HepG2 (cell line): ENCODE results near the gene SLC25A36. TPM values are rescaled to one million over a fixed set of nuclear protein-coding genes. Genes with fewer than 3 reads are reported as not detected.

Experiments
- EZH2 ChIP-seq: conservative IDR thresholded peaks from 2 replicates; pipeline ENCODE4 v1.6.1; 2012; ENCODE audit warnings: mild to moderate bottlenecking, low read depth, low read length, moderate library complexity
- PITX1 ChIP-seq: sonication (generic); formaldehyde crosslinking; IDR thresholded peaks from 2 replicates; pipeline ENCODE4 v1.5.1; 2020; ENCODE audit warnings: mild to moderate bottlenecking, missing genetic modification reagents
- POGZ ChIP-seq: sonication (generic); formaldehyde crosslinking; IDR thresholded peaks from 2 replicates; pipeline ENCODE4 v1.4.0; 2020; ENCODE audit warnings: mild to moderate bottlenecking, missing genetic modification reagents
- SMARCC2 ChIP-seq: fragments of 450-650 bp; IDR thresholded peaks from 2 replicates; pipeline ENCODE4 v1.6.1; 2017; ENCODE audit warnings: antibody characterized with exemption, mild to moderate bottlenecking
- SNRNP70 ChIP-seq: fragments of 200-400 bp; formaldehyde crosslinking; IDR thresholded peaks from 2 replicates; pipeline ENCODE4 v1.6.1; 2017; ENCODE audit warnings: mild to moderate bottlenecking, low read depth, low read length, moderate library complexity
- SP5 ChIP-seq: IDR thresholded peaks from 2 replicates; pipeline ENCODE4 v1.6.1; 2016; ENCODE audit warnings: low read depth, borderline replicate concordance
- SSRP1 ChIP-seq: IDR thresholded peaks from 2 replicates; pipeline ENCODE4 v1.6.1; 2016; ENCODE audit warnings: control low read depth
- TFDP2 ChIP-seq: sonication (generic); formaldehyde crosslinking; IDR thresholded peaks from 2 replicates; pipeline ENCODE4 v1.4.0; 2020; ENCODE audit warnings: missing genetic modification reagents
- TOPORS ChIP-seq: sonication (generic); formaldehyde crosslinking; IDR thresholded peaks from 2 replicates; pipeline ENCODE4 v1.8.0; 2023; ENCODE audit warnings: mild to moderate bottlenecking, missing genetic modification reagents
- USF2 ChIP-seq, 2 experiments: sonication (generic) in 1 of 2; formaldehyde crosslinking in 1 of 2; IDR thresholded peaks; 2 replicates each; pipeline versions ENCODE4 v1.5.1 to v1.6.1; 2011 to 2020; ENCODE audit warnings: borderline replicate concordance in 1 of 2, low read depth in 1 of 2, low read length in 1 of 2, mild to moderate bottlenecking in 1 of 2, missing genetic modification reagents in 1 of 2, moderate library complexity in 1 of 2
- YEATS2 ChIP-seq: sonication (generic); formaldehyde crosslinking; IDR thresholded peaks from 2 replicates; pipeline ENCODE4 v1.4.0; 2020; ENCODE audit warnings: missing genetic modification reagents, borderline replicate concordance
- ZBTB25 ChIP-seq: IDR thresholded peaks from 2 replicates; pipeline ENCODE4 v1.6.1; 2018; ENCODE audit warnings: missing genetic modification reagents
- ZFP36L1 ChIP-seq: sonication (generic); formaldehyde crosslinking; IDR thresholded peaks from 2 replicates; pipeline ENCODE4 v1.8.0; 2022; ENCODE audit warnings: mild to moderate bottlenecking, missing genetic modification reagents, moderate library complexity
- ZFX ChIP-seq: sonication (generic); formaldehyde crosslinking; IDR thresholded peaks from 2 replicates; pipeline ENCODE4 v1.4.0; 2020; ENCODE audit warnings: mild to moderate bottlenecking, low read depth, missing genetic modification reagents, moderate library complexity
- ZNF260 ChIP-seq: sonication (generic); formaldehyde crosslinking; IDR thresholded peaks from 2 replicates; pipeline ENCODE4 v1.4.0; 2020; ENCODE audit warnings: missing genetic modification reagents, low read depth, mild to moderate bottlenecking, borderline replicate concordance
- ZNF280B ChIP-seq: sonication (generic); formaldehyde crosslinking; IDR thresholded peaks from 2 replicates; pipeline ENCODE4 v1.5.0; 2020; ENCODE audit warnings: missing genetic modification reagents, mild to moderate bottlenecking, borderline replicate concordance
- ZNF331 ChIP-seq: sonication (generic); formaldehyde crosslinking; IDR thresholded peaks from 2 replicates; pipeline ENCODE4 v1.4.0; 2020; ENCODE audit warnings: missing genetic modification reagents
- ZNF530 ChIP-seq: sonication (generic); formaldehyde crosslinking; IDR thresholded peaks from 2 replicates; pipeline ENCODE4 v1.5.0; 2020; ENCODE audit warnings: low read depth, mild to moderate bottlenecking, missing genetic modification reagents
- ZNF557 ChIP-seq: sonication (generic); formaldehyde crosslinking; IDR thresholded peaks from 2 replicates; pipeline ENCODE4 v1.4.0; 2020; ENCODE audit warnings: missing genetic modification reagents
- ZNF605 ChIP-seq: sonication (generic); formaldehyde crosslinking; IDR thresholded peaks from 2 replicates; pipeline ENCODE4 v1.8.0; 2022; ENCODE audit warnings: mild to moderate bottlenecking, missing genetic modification reagents
- polyA plus RNA-seq, 8 experiments: library from polyadenylated mRNA; depleted of rRNA in 3 of 8; stranded (reverse) in 7 of 8; unstranded in 1 of 8; fragments of >200 nt; fragmentation: Illumina TruSeq in 4 of 8; extraction: Trizol in 4 of 8; gene quantifications; 2 replicates each; pipeline versions ENCODE4 v1.2.1 to v1.2.3, GENCODE V29; 2011 to 2016; ENCODE audit warnings: low read depth in 4 of 8, missing spikeins in 1 of 8, mixed read lengths in 1 of 8; ENCODE audit not compliant: insufficient read depth in 1 of 8
- total RNA-seq, 5 experiments: library from RNA; depleted of rRNA; stranded (reverse); fragments of >200 nt; fragmentation: Illumina TruSeq; extraction: Trizol; gene quantifications; 2 replicates each; pipeline ENCODE4 v1.2.3, GENCODE V29; 2016; ENCODE audit warnings: low read depth in 1 of 5
- TF ChIP-seq, protein P1 (sequence below): sonication (generic); formaldehyde crosslinking; IDR thresholded peaks from 2 replicates; pipeline ENCODE4 v1.5.1; 2020; ENCODE audit warnings: mild to moderate bottlenecking, missing genetic modification reagents, borderline replicate concordance

The SLC25A36 gene
- total and polyA plus RNA-seq, 2 of the 13 experiments (the other 11 are each of a cell fraction or from before 2014, with no cell fraction given), result 30.6 to 85.6 TPM

GRCh38 chr3:140941434-140942220 is at the start of gene SLC25A36 (continued):
- TF ChIP-seq, protein P1, sequence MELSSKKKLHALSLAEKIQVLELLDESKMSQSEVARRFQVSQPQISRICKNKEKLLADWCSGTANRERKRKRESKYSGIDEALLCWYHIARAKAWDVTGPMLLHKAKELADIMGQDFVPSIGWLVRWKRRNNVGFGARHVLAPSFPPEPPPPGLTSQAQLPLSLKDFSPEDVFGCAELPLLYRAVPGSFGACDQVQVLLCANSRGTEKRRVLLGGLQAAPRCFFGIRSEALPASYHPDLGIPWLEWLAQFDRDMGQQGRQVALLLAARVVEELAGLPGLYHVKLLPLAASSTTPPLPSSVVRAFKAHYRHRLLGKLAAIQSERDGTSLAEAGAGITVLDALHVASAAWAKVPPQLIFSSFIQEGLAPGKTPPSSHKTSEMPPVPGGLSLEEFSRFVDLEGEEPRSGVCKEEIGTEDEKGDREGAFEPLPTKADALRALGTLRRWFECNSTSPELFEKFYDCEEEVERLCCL, result no peak
- TF ChIP-seq ZNF331 (peak; percentile 91), POGZ (peak; percentile 96), ZFP36L1 (CRISPR knock-in tag) (peak; percentile 97), USF2 (IDR thresholded peaks at IDR 0.05; ENCODE audit: low read depth, low read length) (peak; percentile 79), USF2 (CRISPR knock-in tag; IDR thresholded peaks at IDR 0.05; ENCODE audit: borderline replicate concordance) (peak; percentile 82), TFDP2 (CRISPR knock-in tag) (peak; percentile 97), ZNF260 (CRISPR knock-in tag) (peak; percentile 94; the same call in 1 of the 2 replicates), ZNF530 (CRISPR knock-in tag) (no peak), ZFX (CRISPR knock-in tag) (peak; percentile 80), SNRNP70 (no peak), YEATS2 (CRISPR knock-in tag) (peak; percentile 83), EZH2 (no peak), ZBTB25 (CRISPR knock-in tag) (peak; percentile 68; the same call in 1 of the 2 replicates), SSRP1 (no peak), ZNF557 (CRISPR knock-in tag) (peak; percentile 91; the same call in 1 of the 2 replicates), SMARCC2 (no peak), PITX1 (CRISPR knock-in tag) (peak; percentile 84), SP5 (peak; percentile 93), ZNF280B (CRISPR knock-in tag) (peak; percentile 92), TOPORS (CRISPR knock-in tag) (peak; percentile 65; the same call in 1 of the 2 replicates), ZNF605 (CRISPR knock-in tag) (peak; percentile 99)
